Choroid plexus epithelial cell (primary cell): ENCODE measurements around the gene RRP36.
A peak's percentile ranks its signal among the peaks of the same experiment; 100 is the strongest.

ENCODE experiments used
- DNase-seq: peaks from one replicate; pipeline ENCODE4 v3.0.0-alpha.2; 2010; ENCODE audit warnings: low read depth
- H3K4me3 ChIP-seq: 2 replicates; pipeline ENCODE4 v1.5.1; 2011; ENCODE audit warnings: low read depth, mild to moderate bottlenecking, control low read depth, low read length, moderate library complexity
- CTCF ChIP-seq: conservative IDR thresholded peaks from 2 replicates; pipeline ENCODE4 v1.5.1; 2011; ENCODE audit warnings: low read depth, mild to moderate bottlenecking, control low read depth, inconsistent platforms, low read length, moderate library complexity

Gene RRP36, protein sequence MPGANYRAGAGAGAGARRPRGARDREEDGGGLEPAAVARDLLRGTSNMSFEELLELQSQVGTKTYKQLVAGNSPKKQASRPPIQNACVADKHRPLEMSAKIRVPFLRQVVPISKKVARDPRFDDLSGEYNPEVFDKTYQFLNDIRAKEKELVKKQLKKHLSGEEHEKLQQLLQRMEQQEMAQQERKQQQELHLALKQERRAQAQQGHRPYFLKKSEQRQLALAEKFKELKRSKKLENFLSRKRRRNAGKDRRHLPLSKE

GRCh38 chr6:43021270-43022047, at the start of gene RRP36:
Gene RRP36, plus strand, starts transcription at chr6:43021623. Its CDS starts 32 bp downstream, at chr6:43021655.
- TF ChIP-seq CTCF = no peak
- peak; percentile 69 for DNase-seq

DNA sequence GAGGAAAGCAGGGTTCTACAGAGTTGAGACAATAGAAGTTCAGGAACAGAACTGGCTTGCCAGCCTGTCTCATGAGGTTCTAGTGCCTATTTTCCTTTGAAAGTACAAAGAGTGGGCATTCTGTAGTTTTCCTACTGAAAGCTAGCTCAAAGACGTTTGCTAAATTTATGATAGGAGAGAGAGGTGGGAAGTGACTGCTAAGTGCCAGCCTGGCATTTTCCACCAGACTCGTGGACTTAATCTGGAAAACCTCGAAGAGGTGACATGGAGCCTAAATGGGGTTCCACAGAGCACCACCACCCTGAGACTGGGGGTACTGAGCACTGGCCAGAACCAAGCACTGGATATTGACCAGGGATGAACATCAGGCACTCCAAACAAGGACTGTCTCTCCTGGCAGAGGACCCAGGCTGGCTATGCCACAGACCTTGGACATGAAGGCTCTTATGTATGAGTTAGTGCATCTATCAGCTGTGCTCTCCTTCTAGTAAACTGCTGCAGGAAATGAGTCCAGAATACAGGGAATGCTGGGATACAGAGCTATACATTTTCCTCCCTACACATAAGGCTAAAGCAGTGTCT, 49.6 kb upstream of the RRP36 start:
- TF ChIP-seq CTCF = no peak

More at GRCh38 chr6:43021270-43022047, at the start of gene RRP36:
- H3K4me3 ChIP-seq = peak within 1 kb of the TSS; percentile 67

DNA sequence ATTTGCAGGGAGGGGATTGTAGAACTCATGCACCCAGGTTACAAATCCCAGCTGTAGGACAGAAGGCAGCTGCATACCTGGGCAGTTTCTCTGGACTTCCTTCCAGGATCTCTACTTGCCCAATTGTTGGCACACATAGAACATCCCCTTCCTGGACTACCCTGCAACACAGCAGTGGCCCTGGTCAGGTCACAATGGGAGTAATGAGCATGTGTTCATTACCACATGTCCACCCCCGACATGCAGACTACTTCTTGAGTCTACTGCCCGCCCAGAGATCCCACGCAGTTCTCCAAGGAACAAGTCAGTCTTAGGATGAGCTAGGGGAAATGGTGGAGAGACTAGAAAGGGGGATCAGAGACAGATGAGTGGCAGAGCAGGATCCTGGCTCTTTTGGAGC, 47.5 kb upstream of the RRP36 start:
- no peak for TF ChIP-seq CTCF
- DNase-seq = no peak
- H3K4me3 ChIP-seq = no peak overlapping the region

More for the DNA sequence above, 49.6 kb upstream of the RRP36 start:
- no peak overlapping the region for H3K4me3 ChIP-seq
- no peak for DNase-seq

DNA sequence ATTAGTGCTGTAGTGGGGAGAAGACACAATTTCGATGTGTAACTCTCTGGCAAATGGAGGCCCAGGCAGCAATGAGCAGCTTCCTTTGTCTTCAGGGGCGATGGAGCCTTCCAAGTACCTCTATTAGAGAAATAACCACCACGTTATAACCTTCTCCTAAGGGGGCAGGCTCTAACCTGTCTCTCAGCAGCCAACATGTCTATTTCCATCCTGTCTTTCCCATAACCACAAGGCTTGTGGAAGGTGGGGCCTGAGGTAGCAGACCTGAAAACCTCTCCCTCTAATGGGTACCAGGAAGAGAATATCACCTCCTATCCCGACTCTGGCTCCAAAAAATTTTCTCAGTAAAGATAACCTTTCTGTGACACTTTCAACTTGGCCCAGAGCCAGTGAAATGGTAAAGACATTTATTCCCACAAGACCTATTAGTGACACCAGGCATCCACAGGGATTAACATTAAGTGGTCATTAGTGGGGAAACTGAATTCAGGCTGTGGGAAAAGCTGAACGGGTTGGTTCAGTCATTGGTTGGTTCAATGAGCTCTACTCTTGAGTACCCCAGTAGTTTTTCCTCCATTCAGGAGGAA, 46.4 kb upstream of the RRP36 start:
- TF ChIP-seq CTCF = no peak
- no peak for DNase-seq
- no peak overlapping the region for H3K4me3 ChIP-seq

- TF ChIP-seq CTCF = no peak
- peak; percentile 18 for DNase-seq
- H3K4me3 ChIP-seq = peak overlapping the region; percentile 82
These were observed 43.0 kb upstream of the RRP36 start for GRCh38 chr6:42978487-42978838.

- TF ChIP-seq CTCF = no peak
- H3K4me3 ChIP-seq = peak within 1 kb of the TSS; percentile 82
- DNase-seq = peak; percentile 62
These were observed 42.4 kb upstream of the RRP36 start, which contains the start of gene PEX6 for GRCh38 chr6:42978839-42979522. Gene PEX6, minus strand, starts transcription at chr6:42979181. Its CDS starts 31 bp downstream, at chr6:42979150.
